ENCODE measurements around the gene LRRC75A.

GRCh38 chr17:16473044-16474011, 18.7 kb downstream of the LRRC75A start:
- no peak for TF ChIP-seq CTCF (IDR thresholded peaks at IDR 0.05; ENCODE audit: insufficient read depth, low read length)
- no peak for TF ChIP-seq POLR2AphosphoS5 (IDR thresholded peaks at IDR 0.05; ENCODE audit: low read depth)
- no peak for TF ChIP-seq REST (IDR thresholded peaks at IDR 0.05; ENCODE audit: insufficient replicate concordance, low read depth)
